HG02840 (cell line): ENCODE results near the gene TMEM40.

Source experiments
- ATAC-seq: cut with Tn5 transposase; IDR thresholded peaks from one replicate; pipeline ENCODE4 v1.9.1; 2021; ENCODE audit warnings: mild to moderate bottlenecking, moderate library complexity, moderate number of reproducible peaks; ENCODE audit not compliant: unreplicated experiment, low FRiP score

Gene TMEM40

GRCh38 chr3:12686096-12686495, 73.0 kb downstream of the TMEM40 start:
- ATAC-seq, result no peak
